ENCODE results near the gene ARCN1. TPM values are rescaled to one million over a fixed set of nuclear protein-coding genes. Genes with fewer than 3 reads are reported as not detected.

ARCN1 gene
- total and polyA plus RNA-seq, 9 of the 15 experiments (the other 6 are each of a cell fraction or from before 2014, with no cell fraction given): 30.0 to 224 (median 76.4) TPM

DNA sequence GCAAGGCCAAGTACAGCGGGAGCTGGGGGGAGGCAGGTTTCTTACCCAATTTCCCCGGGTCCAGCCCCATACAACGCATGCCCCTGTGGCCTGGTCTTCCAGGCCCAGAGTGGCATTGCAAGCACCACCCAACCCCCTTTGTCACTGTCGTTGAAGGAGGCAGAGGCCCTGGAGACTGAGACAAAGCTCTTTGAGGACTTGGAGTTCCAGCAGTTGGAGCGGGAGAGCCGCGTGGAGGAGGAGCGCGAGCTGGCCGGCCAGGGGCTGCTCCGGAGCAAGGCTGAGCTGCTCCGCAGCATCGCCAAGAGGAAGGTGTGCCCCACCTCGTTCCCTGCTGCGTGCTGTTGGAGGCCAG, 63.0 kb downstream of the ARCN1 start:
- ChIA-PET POLR2A (interaction anchor here (0.7 to 1.8 kb wide), 10 partner anchors 8 to 292 kb away, joined by 3 to 6 read pairs (median 5); no protein-coding TSS in a partner anchor), CTCF (ENCODE audit: low intra/inter-chr PET ratio) (interaction anchor here (0.6 kb wide), 1 partner anchor 286 kb away, joined by 3 read pairs; no protein-coding TSS in a partner anchor)
- no peaks in the 10 kb centered on the region for H3K9me3 ChIP-seq (replicated peaks; ENCODE audit: control insufficient read depth, insufficient read depth, low read depth, low read length)
- peak overlapping the region; percentile 8 to 86; a peak in 3 of 4 replicates for H3K9ac ChIP-seq (ENCODE audit: insufficient read depth in 1 of 2, low read depth in 2 of 2, low read length in 2 of 2)
- H3K36me3 ChIP-seq (ENCODE audit: control insufficient read depth, insufficient read depth, low read length): peaks cover 33% of the 10 kb centered on the region; the same call in 2 of the 3 replicates
- no TSS peak for BruUV-seq (replicated peaks)
- FAIRE-seq (no peak), DNase-seq (ENCODE audit: extremely low read depth in 1 of 4, low spot score in 3 of 4) (peak in 1 of 4 experiments; percentile 18), ATAC-seq (peak; percentile 8; the same call in 1 of the 3 replicates)
- H3K4me3 ChIP-seq: peak overlapping the region; percentile 12; the same call in 1 of the 2 replicates
- peak overlapping the region; percentile 68 for H3K4me2 ChIP-seq (ENCODE audit: insufficient read depth, low read length)
- no peaks in the 10 kb centered on the region for H4K20me1 ChIP-seq (replicated peaks; ENCODE audit: control insufficient read depth, insufficient read depth, low read length)
- intact Hi-C loops (cut with micrococcal nuclease) (no loop called here), in situ Hi-C loops (cut with MboI) (no loop called here)
- peaks cover 21 to 25% of the 10 kb centered on the region in 2 experiments; a peak in 4 of 5 replicates for H3K4me1 ChIP-seq (replicated peaks in 1 of 2; ENCODE audit: control insufficient read depth in 2 of 2, insufficient read depth in 2 of 2, low read length in 2 of 2)
- peaks cover 3% of the 10 kb centered on the region for H3K9me1 ChIP-seq (ENCODE audit: control insufficient read depth, insufficient read depth, low read length)
- peak overlapping the region; percentile 73 for H2AFZ ChIP-seq (ENCODE audit: low read depth, low read length)
- H3K79me2 ChIP-seq (ENCODE audit: control insufficient read depth, insufficient read depth, low read length): no peaks in the 10 kb centered on the region
- H3K27me3 ChIP-seq (ENCODE audit: control insufficient read depth in 2 of 2, insufficient read depth in 2 of 2, low read length in 2 of 2): no peaks in the 10 kb centered on the region
- 0 out of 3 replicates have a peak overlapping the region, but pooled peaks have one; percentile 23 for H3K27ac ChIP-seq (ENCODE audit: extremely low read depth, low read depth, low read length)
- WGBS (ENCODE audit: insufficient coverage, low coverage, missing lambda C conversion rate): 46% methylated on average over 14 of the region's 15 CpGs
- TF ChIP-seq CBX1 (IDR thresholded peaks at IDR 0.05; ENCODE audit: low read depth) (no peak), ZNF76 (CRISPR knock-in tag; IDR thresholded peaks at IDR 0.05; ENCODE audit: borderline replicate concordance) (no peak), NBN (IDR thresholded peaks at IDR 0.05; ENCODE audit: low read depth) (no peak), SAFB (IDR thresholded peaks at IDR 0.05; ENCODE audit: borderline replicate concordance, low read depth, low read length) (no peak), KAT7 (CRISPR knock-in tag; IDR thresholded peaks at IDR 0.05; ENCODE audit: borderline replicate concordance) (0 out of 2 replicates have a peak, but pooled peaks have one; percentile 33), MAX (CRISPR knock-in tag; IDR thresholded peaks at IDR 0.05) (peak; percentile 22; the same call in 1 of the 2 replicates), ARNT (IDR thresholded peaks at IDR 0.05) (no peak)
- TF ChIP-seq, protein P1, sequence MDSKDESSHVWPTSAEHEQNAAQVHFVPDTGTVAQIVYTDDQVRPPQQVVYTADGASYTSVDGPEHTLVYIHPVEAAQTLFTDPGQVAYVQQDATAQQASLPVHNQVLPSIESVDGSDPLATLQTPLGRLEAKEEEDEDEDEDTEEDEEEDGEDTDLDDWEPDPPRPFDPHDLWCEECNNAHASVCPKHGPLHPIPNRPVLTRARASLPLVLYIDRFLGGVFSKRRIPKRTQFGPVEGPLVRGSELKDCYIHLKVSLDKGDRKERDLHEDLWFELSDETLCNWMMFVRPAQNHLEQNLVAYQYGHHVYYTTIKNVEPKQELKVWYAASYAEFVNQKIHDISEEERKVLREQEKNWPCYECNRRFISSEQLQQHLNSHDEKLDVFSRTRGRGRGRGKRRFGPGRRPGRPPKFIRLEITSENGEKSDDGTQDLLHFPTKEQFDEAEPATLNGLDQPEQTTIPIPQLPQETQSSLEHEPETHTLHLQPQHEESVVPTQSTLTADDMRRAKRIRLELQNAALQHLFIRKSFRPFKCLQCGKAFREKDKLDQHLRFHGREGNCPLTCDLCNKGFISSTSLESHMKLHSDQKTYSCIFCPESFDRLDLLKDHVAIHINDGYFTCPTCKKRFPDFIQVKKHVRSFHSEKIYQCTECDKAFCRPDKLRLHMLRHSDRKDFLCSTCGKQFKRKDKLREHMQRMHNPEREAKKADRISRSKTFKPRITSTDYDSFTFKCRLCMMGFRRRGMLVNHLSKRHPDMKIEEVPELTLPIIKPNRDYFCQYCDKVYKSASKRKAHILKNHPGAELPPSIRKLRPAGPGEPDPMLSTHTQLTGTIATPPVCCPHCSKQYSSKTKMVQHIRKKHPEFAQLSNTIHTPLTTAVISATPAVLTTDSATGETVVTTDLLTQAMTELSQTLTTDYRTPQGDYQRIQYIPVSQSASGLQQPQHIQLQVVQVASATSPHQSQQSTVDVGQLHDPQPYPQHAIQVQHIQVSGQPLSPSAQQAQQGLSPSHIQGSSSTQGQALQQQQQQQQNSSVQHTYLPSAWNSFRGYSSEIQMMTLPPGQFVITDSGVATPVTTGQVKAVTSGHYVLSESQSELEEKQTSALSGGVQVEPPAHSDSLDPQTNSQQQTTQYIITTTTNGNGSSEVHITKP (IDR thresholded peaks at IDR 0.05; ENCODE audit: partially characterized antibody): peak; percentile 66
- TF ChIP-seq, protein P2, sequence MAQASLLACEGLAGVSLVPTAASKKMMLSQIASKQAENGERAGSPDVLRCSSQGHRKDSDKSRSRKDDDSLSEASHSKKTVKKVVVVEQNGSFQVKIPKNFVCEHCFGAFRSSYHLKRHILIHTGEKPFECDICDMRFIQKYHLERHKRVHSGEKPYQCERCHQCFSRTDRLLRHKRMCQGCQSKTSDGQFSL (CRISPR knock-in tag; IDR thresholded peaks at IDR 0.05): 0 out of 2 replicates have a peak, but pooled peaks have one; percentile 18
- TF ChIP-seq, protein P2 (tag; IDR thresholded peaks at IDR 0.05): no peak
- TF ChIP-seq, protein P3, sequence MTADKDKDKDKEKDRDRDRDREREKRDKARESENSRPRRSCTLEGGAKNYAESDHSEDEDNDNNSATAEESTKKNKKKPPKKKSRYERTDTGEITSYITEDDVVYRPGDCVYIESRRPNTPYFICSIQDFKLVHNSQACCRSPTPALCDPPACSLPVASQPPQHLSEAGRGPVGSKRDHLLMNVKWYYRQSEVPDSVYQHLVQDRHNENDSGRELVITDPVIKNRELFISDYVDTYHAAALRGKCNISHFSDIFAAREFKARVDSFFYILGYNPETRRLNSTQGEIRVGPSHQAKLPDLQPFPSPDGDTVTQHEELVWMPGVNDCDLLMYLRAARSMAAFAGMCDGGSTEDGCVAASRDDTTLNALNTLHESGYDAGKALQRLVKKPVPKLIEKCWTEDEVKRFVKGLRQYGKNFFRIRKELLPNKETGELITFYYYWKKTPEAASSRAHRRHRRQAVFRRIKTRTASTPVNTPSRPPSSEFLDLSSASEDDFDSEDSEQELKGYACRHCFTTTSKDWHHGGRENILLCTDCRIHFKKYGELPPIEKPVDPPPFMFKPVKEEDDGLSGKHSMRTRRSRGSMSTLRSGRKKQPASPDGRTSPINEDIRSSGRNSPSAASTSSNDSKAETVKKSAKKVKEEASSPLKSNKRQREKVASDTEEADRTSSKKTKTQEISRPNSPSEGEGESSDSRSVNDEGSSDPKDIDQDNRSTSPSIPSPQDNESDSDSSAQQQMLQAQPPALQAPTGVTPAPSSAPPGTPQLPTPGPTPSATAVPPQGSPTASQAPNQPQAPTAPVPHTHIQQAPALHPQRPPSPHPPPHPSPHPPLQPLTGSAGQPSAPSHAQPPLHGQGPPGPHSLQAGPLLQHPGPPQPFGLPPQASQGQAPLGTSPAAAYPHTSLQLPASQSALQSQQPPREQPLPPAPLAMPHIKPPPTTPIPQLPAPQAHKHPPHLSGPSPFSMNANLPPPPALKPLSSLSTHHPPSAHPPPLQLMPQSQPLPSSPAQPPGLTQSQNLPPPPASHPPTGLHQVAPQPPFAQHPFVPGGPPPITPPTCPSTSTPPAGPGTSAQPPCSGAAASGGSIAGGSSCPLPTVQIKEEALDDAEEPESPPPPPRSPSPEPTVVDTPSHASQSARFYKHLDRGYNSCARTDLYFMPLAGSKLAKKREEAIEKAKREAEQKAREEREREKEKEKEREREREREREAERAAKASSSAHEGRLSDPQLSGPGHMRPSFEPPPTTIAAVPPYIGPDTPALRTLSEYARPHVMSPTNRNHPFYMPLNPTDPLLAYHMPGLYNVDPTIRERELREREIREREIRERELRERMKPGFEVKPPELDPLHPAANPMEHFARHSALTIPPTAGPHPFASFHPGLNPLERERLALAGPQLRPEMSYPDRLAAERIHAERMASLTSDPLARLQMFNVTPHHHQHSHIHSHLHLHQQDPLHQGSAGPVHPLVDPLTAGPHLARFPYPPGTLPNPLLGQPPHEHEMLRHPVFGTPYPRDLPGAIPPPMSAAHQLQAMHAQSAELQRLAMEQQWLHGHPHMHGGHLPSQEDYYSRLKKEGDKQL (CRISPR knock-in tag; IDR thresholded peaks at IDR 0.05; ENCODE audit: borderline replicate concordance): 0 out of 2 replicates have a peak, but pooled peaks have one; percentile 20

Measured in K562 (cell line).